ENCODE results near the gene NPHP4. TPM values are rescaled to one million over a fixed set of nuclear protein-coding genes. Genes with fewer than 3 reads are reported as not detected.

The NPHP4 gene
- total RNA-seq, 6 experiments from 2014 or later: 1.5 to 6.0 (median 2.0) TPM

- H3K4me3 ChIP-seq: no peak overlapping the region
- TF ChIP-seq CTCF (IDR thresholded peaks at IDR 0.05): no peak
- no peak for TF ChIP-seq POLR2A (IDR thresholded peaks at IDR 0.05)
- intact Hi-C loops (cut with DNase I): no loop called here
- H3K9me3 ChIP-seq: no peaks in the 10 kb centered on the region
- DNase-seq (no peak), ATAC-seq (no peak)
- H3K27ac ChIP-seq: no peak overlapping the region
- H3K27me3 ChIP-seq: no peaks in the 10 kb centered on the region
- 60% methylated on average over 1 of the region's 11 CpGs for WGBS (ENCODE audit: insufficient coverage, low coverage, low lambda C conversion rate, missing lambda C conversion rate)
- no peaks in the 10 kb centered on the region for H3K36me3 ChIP-seq
- H3K4me1 ChIP-seq: no peaks in the 10 kb centered on the region
Observed at GRCh38 chr1:5839881-5840550, 152.2 kb downstream of the NPHP4 start.

- DNase-seq: no peak
- no peaks in the 10 kb centered on the region for H3K27me3 ChIP-seq
- no peak for ATAC-seq
- WGBS (ENCODE audit: insufficient coverage, low coverage, low lambda C conversion rate, missing lambda C conversion rate): 47% methylated on average over 5 of the region's 6 CpGs
- H3K4me1 ChIP-seq: no peaks in the 10 kb centered on the region
- H3K9me3 ChIP-seq: no peaks in the 10 kb centered on the region
- no peak overlapping the region for H3K4me3 ChIP-seq
- intact Hi-C loops (cut with DNase I): no loop called here
- no peaks in the 10 kb centered on the region for H3K36me3 ChIP-seq
- TF ChIP-seq CTCF (IDR thresholded peaks at IDR 0.05) (no peak), POLR2A (IDR thresholded peaks at IDR 0.05) (no peak)
- no peak overlapping the region for H3K27ac ChIP-seq
Observed at GRCh38 chr1:5839161-5839880, 152.9 kb downstream of the NPHP4 start.

- no peak for DNase-seq
Observed at GRCh38 chr1:5837976-5838653, 154.1 kb downstream of the NPHP4 start.

More at GRCh38 chr1:5837976-5838653, 154.1 kb downstream of the NPHP4 start:
- ATAC-seq: no peak
- H3K27ac ChIP-seq: no peak overlapping the region
- H3K4me1 ChIP-seq: no peaks in the 10 kb centered on the region
- no peaks in the 10 kb centered on the region for H3K36me3 ChIP-seq
- WGBS (ENCODE audit: insufficient coverage, low coverage, low lambda C conversion rate, missing lambda C conversion rate): 43% methylated on average over 9 of the region's 19 CpGs
- no peaks in the 10 kb centered on the region for H3K9me3 ChIP-seq
- TF ChIP-seq POLR2A (IDR thresholded peaks at IDR 0.05) (no peak), CTCF (IDR thresholded peaks at IDR 0.05) (no peak)
- intact Hi-C loops (cut with DNase I): no loop called here
- H3K27me3 ChIP-seq: no peaks in the 10 kb centered on the region
- H3K4me3 ChIP-seq: no peak overlapping the region

All from right lobe of liver (tissue), 6 donors.